Erythroblast (primary cell): ENCODE data around the gene BSDC1.

Source experiments
- GATA1 ChIP-seq: IDR thresholded peaks from 2 replicates; pipeline ENCODE4 v1.6.1; 2011; ENCODE audit warnings: low read depth, mild to moderate bottlenecking, control low read depth, low read length, moderate library complexity
- POLR2A ChIP-seq: IDR thresholded peaks from 2 replicates; pipeline ENCODE4 v1.6.1; 2011; ENCODE audit warnings: mild to moderate bottlenecking, low read length

DNA sequence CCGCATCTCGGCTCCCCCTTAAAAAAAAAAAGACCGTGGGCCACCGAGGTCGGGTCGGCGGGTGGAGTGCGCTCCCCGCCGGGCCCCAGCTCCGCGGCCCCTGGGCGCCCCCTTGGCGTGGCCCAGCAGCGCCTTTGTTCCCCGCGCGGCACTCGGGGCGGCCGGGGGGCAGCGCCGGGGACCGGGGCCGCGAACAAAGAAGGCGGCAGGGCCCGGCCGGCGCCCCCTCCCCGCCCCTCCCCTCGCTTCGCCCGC, 58.8 kb downstream of the BSDC1 start:
- no peak for TF ChIP-seq POLR2A
- TF ChIP-seq GATA1, result no peak
